HCT116 (cell line): ENCODE measurements around the gene UXT. TPM values are rescaled to one million over a fixed set of nuclear protein-coding genes. Genes with fewer than 3 reads are reported as not detected.

Experiments used
- ATAC-seq: fragments of 200-7000 bp; cut with Tn5 transposase; 2 replicates; pipeline ENCODE4 v1.9.1; 2020; ENCODE audit warnings: mild to moderate bottlenecking, moderate library complexity
- BruUV-seq: library from RNA; stranded (reverse); fragments of 400-500 nt; replicated peaks from 2 replicates; lab custom pipeline; 2021; lab: Mats Ljungman, UMichigan
- CTCF ChIA-PET: fragments of 300-600 bp; sonication (Branson Sonifier 250); formaldehyde crosslinking; loops from one replicate; lab custom pipeline; 2021; ENCODE audit warnings: antibody characterized with exemption; lab: Charles Lee
- POLR2A ChIA-PET: fragments of 300-600, 350-600 bp; sonication (Branson Sonifier 250); formaldehyde crosslinking; loops from one replicate; lab custom pipeline; 2021; ENCODE audit warnings: antibody characterized with exemption; lab: Charles Lee
- RAD21 ChIA-PET, 2 experiments: fragments of 300-600 bp; sonication (Branson Sonifier 250); formaldehyde crosslinking; loops; one replicate each; lab custom pipeline; 2023; ENCODE audit warnings: low total read pairs in 2 of 2; ENCODE audit not compliant: uncharacterized antibody in 2 of 2, unreplicated experiment in 2 of 2, low non-redundant PET in 1 of 2; lab: Charles Lee
- DNase-seq: peaks from one replicate; pipeline ENCODE4 v3.0.0-alpha.2; 2010; ENCODE audit warnings: low read depth, low spot score
- H2AFZ ChIP-seq: fragments of 200-600 bp; shearing (Covaris generic), sonication (generic); 2 replicates; pipeline ENCODE4 v1.6.1; 2017; ENCODE audit warnings: low read depth, mixed run types, mixed read lengths, antibody characterized with exemption, low read length; ENCODE audit not compliant: poor library complexity, severe bottlenecking
- H3K27ac ChIP-seq: 2 replicates; pipeline ENCODE4 v1.5.1; 2012; ENCODE audit warnings: low read depth, low read length
- H3K27me3 ChIP-seq: fragments of 200-600 bp; sonication (generic); 2 replicates; pipeline ENCODE4 v1.6.1; 2016; ENCODE audit warnings: mixed run types, low read length, mixed read lengths; ENCODE audit not compliant: insufficient read depth
- H3K36me3 ChIP-seq, 2 experiments: fragments of 200-500 bp in 1 of 2; fragments of 200-600 bp in 1 of 2; sonication (Bioruptor generic) in 1 of 2; sonication (generic) in 1 of 2; 2 replicates each; pipeline versions ENCODE4 v1.5.1 to v1.6.1; 2014 to 2016; ENCODE audit warnings: low read length in 2 of 2, inconsistent platforms in 1 of 2, mixed read lengths in 1 of 2, mixed run types in 1 of 2; ENCODE audit not compliant: insufficient read depth in 2 of 2, control insufficient read depth in 1 of 2
- H3K4me1 ChIP-seq, 2 experiments: fragments of 200-600 bp in 1 of 2; sonication (generic) in 1 of 2; 2 replicates each; pipeline versions ENCODE4 v1.5.1 to v1.6.1; 2012 to 2017; ENCODE audit warnings: low read length in 2 of 2, inconsistent platforms in 1 of 2, mild to moderate bottlenecking in 1 of 2, mixed read lengths in 1 of 2, mixed run types in 1 of 2, moderate library complexity in 1 of 2; ENCODE audit not compliant: insufficient read depth in 2 of 2, control insufficient read depth in 1 of 2
- H3K4me2 ChIP-seq: fragments of 200-600 bp; sonication (generic); 2 replicates; pipeline ENCODE4 v1.6.1; 2017; ENCODE audit warnings: mixed run types, low read length, mixed read lengths
- H3K4me3 ChIP-seq, 2 experiments: fragments of 200-600 bp in 1 of 2; sonication (generic) in 1 of 2; replicated peaks in 1 of 2; 2 replicates each; pipeline ENCODE4 v1.5.1; 2011 to 2016; ENCODE audit warnings: low read length in 2 of 2, control low read depth in 1 of 2, low read depth in 1 of 2, mild to moderate bottlenecking in 1 of 2, mixed read lengths in 1 of 2, mixed run types in 1 of 2
- H3K79me2 ChIP-seq: fragments of 200-600 bp; sonication (generic); 2 replicates; pipeline ENCODE4 v1.6.1; 2017; ENCODE audit warnings: mild to moderate bottlenecking, mixed run types, low read length, moderate library complexity, mixed read lengths; ENCODE audit not compliant: insufficient read depth
- H3K9ac ChIP-seq: fragments of 200-600 bp; sonication (generic); 2 replicates; pipeline ENCODE4 v1.6.1; 2016; ENCODE audit warnings: low read length, mixed read lengths
- H3K9me2 ChIP-seq: fragments of 200-600 bp; sonication (generic), shearing (Covaris generic); 2 replicates; pipeline ENCODE4 v1.6.1; 2017; ENCODE audit warnings: mixed run types, mild to moderate bottlenecking, moderate library complexity; ENCODE audit not compliant: insufficient read depth
- H3K9me3 ChIP-seq, 2 experiments: fragments of 200-500 bp in 1 of 2; fragments of 200-600 bp in 1 of 2; sonication (Bioruptor generic) in 1 of 2; sonication (generic) in 1 of 2; 2 replicates each; pipeline ENCODE4 v1.6.1; 2014 to 2017; ENCODE audit warnings: low read length in 2 of 2, mixed read lengths in 2 of 2, inconsistent platforms in 1 of 2, low read depth in 1 of 2, mild to moderate bottlenecking in 1 of 2, mixed run types in 1 of 2, moderate library complexity in 1 of 2; ENCODE audit not compliant: control insufficient read depth in 1 of 2, insufficient read depth in 1 of 2
- H4K20me1 ChIP-seq: fragments of 200-600 bp; sonication (generic), shearing (Covaris generic); 2 replicates; pipeline ENCODE4 v1.6.1; 2017; ENCODE audit warnings: mixed run types, mild to moderate bottlenecking, moderate library complexity; ENCODE audit not compliant: insufficient read depth
- ATF3 ChIP-seq: IDR thresholded peaks from 2 replicates; pipeline ENCODE4 v1.6.1; 2012
- CBX3 ChIP-seq: IDR thresholded peaks from 2 replicates; pipeline ENCODE4 v1.6.1; 2012; ENCODE audit warnings: low read depth
- CEBPB ChIP-seq: IDR thresholded peaks from 2 replicates; pipeline ENCODE4 v1.6.1; 2012; ENCODE audit warnings: low read depth
- CTCF ChIP-seq, 3 experiments: fragments of 200-600 bp in 1 of 3; sonication (generic) in 1 of 3; IDR thresholded peaks in 2 of 3; conservative IDR thresholded peaks in 1 of 3; 2 replicates each; pipeline ENCODE4 v1.5.1; 2012 to 2017; ENCODE audit warnings: low read depth in 2 of 3, low read length in 2 of 3, antibody characterized with exemption in 1 of 3, borderline replicate concordance in 1 of 3, control low read depth in 1 of 3, mild to moderate bottlenecking in 1 of 3, mixed read lengths in 1 of 3, mixed run types in 1 of 3, moderate library complexity in 1 of 3; ENCODE audit not compliant: insufficient read depth in 1 of 3
- ELF1 ChIP-seq: IDR thresholded peaks from 2 replicates; pipeline ENCODE4 v1.6.1; 2012; ENCODE audit warnings: low read depth, borderline replicate concordance
- EZH2 ChIP-seq: fragments of 200-600 bp; sonication (generic); IDR thresholded peaks from 2 replicates; pipeline ENCODE4 v1.6.1; 2017; ENCODE audit warnings: antibody characterized with exemption, mixed run types
- EZH2phosphoT487 ChIP-seq: fragments of 200-600 bp; IDR thresholded peaks from 2 replicates; pipeline ENCODE4 v1.6.1; 2018; ENCODE audit warnings: antibody characterized with exemption, borderline replicate concordance
- FOSL1 ChIP-seq: IDR thresholded peaks from 2 replicates; pipeline ENCODE4 v1.6.1; 2012; ENCODE audit warnings: low read depth
- JUND ChIP-seq: IDR thresholded peaks from 2 replicates; pipeline ENCODE4 v1.6.1; 2012
- MAX ChIP-seq: IDR thresholded peaks from 2 replicates; pipeline ENCODE4 v1.6.1; 2012
- POLR2A ChIP-seq: IDR thresholded peaks from 2 replicates; pipeline ENCODE4 v1.7.0; 2011; ENCODE audit warnings: borderline replicate concordance; ENCODE audit not compliant: insufficient read depth, insufficient read length; ENCODE audit errors: extremely low read depth
- RAD21 ChIP-seq: IDR thresholded peaks from 2 replicates; pipeline ENCODE4 v1.6.1; 2012; ENCODE audit warnings: low read depth, mild to moderate bottlenecking
- REST ChIP-seq: IDR thresholded peaks from 2 replicates; pipeline ENCODE4 v1.6.1; 2012; ENCODE audit warnings: low read depth
- SIN3A ChIP-seq: IDR thresholded peaks from 2 replicates; pipeline ENCODE4 v1.6.1; 2012; ENCODE audit warnings: low read depth
- SP1 ChIP-seq: IDR thresholded peaks from 2 replicates; pipeline ENCODE4 v1.6.1; 2012; ENCODE audit warnings: low read depth
- SRF ChIP-seq: IDR thresholded peaks from 2 replicates; pipeline ENCODE4 v1.6.1; 2012; ENCODE audit warnings: low read depth
- TCF7L2 ChIP-seq: IDR thresholded peaks from 2 replicates; pipeline ENCODE4 v1.7.0; 2011; ENCODE audit warnings: borderline replicate concordance, inconsistent platforms; ENCODE audit not compliant: insufficient read depth, insufficient read length; ENCODE audit errors: extremely low read depth
- YY1 ChIP-seq: IDR thresholded peaks from 2 replicates; pipeline ENCODE4 v1.6.1; 2011; ENCODE audit warnings: low read length, low read depth, moderate library complexity, mild to moderate bottlenecking; ENCODE audit not compliant: insufficient replicate concordance; ENCODE audit errors: extremely low read depth
- ZBTB33 ChIP-seq: IDR thresholded peaks from 2 replicates; pipeline ENCODE4 v1.6.1; 2011; ENCODE audit warnings: mild to moderate bottlenecking, low read length, moderate library complexity; ENCODE audit not compliant: insufficient replicate concordance; ENCODE audit errors: extremely low read depth
- ZNF274 ChIP-seq: fragments of 200-500 bp; sonication (Bioruptor generic); IDR thresholded peaks from 2 replicates; pipeline ENCODE4 v1.6.1; 2014; ENCODE audit warnings: mild to moderate bottlenecking, low read depth, low read length, inconsistent platforms
- intact Hi-C: fragments of 100-400 bp; cut with micrococcal nuclease; formaldehyde crosslinking; loops from 2 replicates; pipeline ENCODE4 v1.10.0; 2022
- total RNA-seq: library from RNA; stranded (reverse); gene quantifications from one replicate; pipeline ENCODE4 v1.2.1, GENCODE V29; 2021; ENCODE audit not compliant: unreplicated experiment

UXT gene
- total RNA-seq, 1 experiment from 2014 or later, result 106 TPM

GRCh38 chrX:47607091-47607490, 51.9 kb downstream of the UXT start:
- H3K36me3 ChIP-seq, result no peaks in the 10 kb centered on the region
- no peak for DNase-seq
- no peaks in the 10 kb centered on the region for H3K79me2 ChIP-seq
- ChIA-PET CTCF (no interaction called here), RAD21 (no interaction called here), POLR2A (no interaction called here)
- H3K9me2 ChIP-seq, result no peaks in the 10 kb centered on the region
- no peaks in the 10 kb centered on the region for H4K20me1 ChIP-seq
- no peak overlapping the region for H3K4me2 ChIP-seq
- no peaks in the 10 kb centered on the region for H3K9me3 ChIP-seq
- H3K4me3 ChIP-seq, result no peak overlapping the region
- H2AFZ ChIP-seq, result no peak overlapping the region
- intact Hi-C loops, result no loop called here
- H3K9ac ChIP-seq, result no peak overlapping the region
- H3K27ac ChIP-seq, result no peak overlapping the region
- no peaks in the 10 kb centered on the region for H3K4me1 ChIP-seq
- BruUV-seq, result no TSS peak
- TF ChIP-seq REST, result no peak
- TF ChIP-seq ELF1, result no peak
- TF ChIP-seq ATF3, result no peak
- no peak for TF ChIP-seq CBX3
- TF ChIP-seq EZH2phosphoT487, result no peak
- no peak for TF ChIP-seq TCF7L2
- TF ChIP-seq SRF, result no peak
- no peak for TF ChIP-seq MAX
- no peak for TF ChIP-seq SIN3A
- TF ChIP-seq CEBPB, result no peak
- TF ChIP-seq YY1, result no peak
- TF ChIP-seq EZH2, result no peak
- no peak for TF ChIP-seq SP1
- TF ChIP-seq FOSL1, result no peak
- TF ChIP-seq JUND, result no peak
- TF ChIP-seq RAD21, result no peak
- TF ChIP-seq CTCF (IDR thresholded peaks at IDR 0.05 in 2 of 3, conservative IDR thresholded peaks at IDR 0.05 in 1 of 3; ENCODE audit: borderline replicate concordance in 1 of 3, insufficient read depth in 1 of 3, low read depth in 2 of 3, low read length in 2 of 3), result no peak
- TF ChIP-seq ZNF274, result no peak
- no peak for TF ChIP-seq POLR2A
- TF ChIP-seq ZBTB33, result no peak
- no peaks in the 10 kb centered on the region for H3K27me3 ChIP-seq
- ATAC-seq, result no peak
